ENCODE results near the gene SYT9. TPM values are rescaled to one million over a fixed set of nuclear protein-coding genes. Genes with fewer than 3 reads are reported as not detected.

Gene SYT9
- total and polyA plus RNA-seq, 2 of the 4 experiments (the other 2 are of a cell fraction), result not detected

GRCh38 chr11:7484645-7485044 lies 232.9 kb downstream of the SYT9 start:
- Histone ChIP-seq H3K4me2 (ENCODE audit: low read depth, low read length) (no peak overlapping the region), H3K9me1 (ENCODE audit: insufficient read depth, low read length) (no peaks in the 10 kb centered on the region), H4K20me1 (ENCODE audit: insufficient read depth, low read length) (no peaks in the 10 kb centered on the region), H3K4me3 (ENCODE audit: insufficient read depth, low read depth, low read length) (no peak overlapping the region), H3K18ac (ENCODE audit: low read depth, low read length) (no peak overlapping the region), H3K9me3 (ENCODE audit: control insufficient read depth, insufficient read depth, low read length) (no peaks in the 10 kb centered on the region), H3K79me1 (ENCODE audit: low read depth in 1 of 2, low read length in 2 of 2) (no peaks in the 10 kb centered on the region), H3K14ac (replicated peaks; ENCODE audit: low read depth, low read length) (no peak overlapping the region), H3K56ac (ENCODE audit: extremely low read depth, insufficient read depth, low read length) (no peak overlapping the region), H3K9ac (ENCODE audit: low read depth, low read length) (no peak overlapping the region), H3K4me1 (ENCODE audit: control insufficient read depth, insufficient read depth, low read length) (no peaks in the 10 kb centered on the region), H4K8ac (ENCODE audit: low read depth in 2 of 2, low read length in 2 of 2) (no peak overlapping the region), H3K4ac (ENCODE audit: low read depth, low read length) (no peak overlapping the region), H3K27me3 (ENCODE audit: control insufficient read depth, insufficient read depth, low read length) (peaks cover 3% of the 10 kb centered on the region; the same call in 1 of the 2 replicates), H2BK5ac (ENCODE audit: low read depth, low read length, poor library complexity, severe bottlenecking) (no peak overlapping the region), H2BK15ac (ENCODE audit: low read depth, low read length) (no peak overlapping the region), H4K91ac (ENCODE audit: insufficient read depth, low read depth, low read length) (no peak overlapping the region), H2AK5ac (ENCODE audit: low read depth, low read length) (no peak overlapping the region), H3K23ac (ENCODE audit: low read depth, low read length) (no peak overlapping the region), H2BK120ac (ENCODE audit: low read depth, low read length) (no peak overlapping the region), H4K5ac (ENCODE audit: low read depth, low read length) (no peak overlapping the region), H2AK9ac (replicated peaks; ENCODE audit: low read depth, low read length, poor library complexity) (no peak overlapping the region), H2AFZ (replicated peaks; ENCODE audit: low read length, poor library complexity) (no peak overlapping the region), H3K27ac (ENCODE audit: insufficient read depth, low read length) (no peak overlapping the region), H3K36me3 (ENCODE audit: control insufficient read depth, insufficient read depth, low read length) (no peaks in the 10 kb centered on the region), H2BK20ac (ENCODE audit: low read depth, low read length) (no peak overlapping the region)
- in situ Hi-C loops (cut with MboI; ENCODE audit: low sequenced_read_pairs) (no loop called here), intact Hi-C loops (cut with micrococcal nuclease) (no loop called here), dilution Hi-C loops (cut with HindIII; ENCODE audit: low sequenced_read_pairs, unreplicated experiment) (no loop called here)
- no peak for TF ChIP-seq CHD1 (IDR thresholded peaks at IDR 0.05; ENCODE audit: low read depth, low read length)
- TF ChIP-seq SMC3 (IDR thresholded peaks at IDR 0.05; ENCODE audit: low read depth, low read length), result no peak
- no peak for TF ChIP-seq MXI1 (IDR thresholded peaks at IDR 0.05; ENCODE audit: borderline replicate concordance, low read depth, low read length)
- TF ChIP-seq MAFK (IDR thresholded peaks at IDR 0.05; ENCODE audit: low read depth, low read length), result no peak
- no peak for TF ChIP-seq NFE2L2 (IDR thresholded peaks at IDR 0.05; ENCODE audit: low read depth, low read length)
- TF ChIP-seq RCOR1 (IDR thresholded peaks at IDR 0.05; ENCODE audit: insufficient replicate concordance, low read length), result no peak
- TF ChIP-seq RAD21 (IDR thresholded peaks at IDR 0.05; ENCODE audit: low read length), result no peak
- TF ChIP-seq MAZ (IDR thresholded peaks at IDR 0.05; ENCODE audit: borderline replicate concordance, low read depth, low read length), result no peak
- TF ChIP-seq CTCF (conservative IDR thresholded peaks at IDR 0.05; ENCODE audit: low read depth, low read length), result no peak
- no peak for TF ChIP-seq CEBPB (IDR thresholded peaks at IDR 0.05; ENCODE audit: low read depth, low read length)
- no peak for TF ChIP-seq BHLHE40 (IDR thresholded peaks at IDR 0.05; ENCODE audit: low read depth, low read length)
- no peak for TF ChIP-seq USF2 (IDR thresholded peaks at IDR 0.05; ENCODE audit: low read depth, low read length)
- no peak for TF ChIP-seq FOS (IDR thresholded peaks at IDR 0.05; ENCODE audit: low read depth, low read length)
- no peak for TF ChIP-seq RFX5 (IDR thresholded peaks at IDR 0.05; ENCODE audit: low read depth, low read length)
- no peak for TF ChIP-seq POLR2A (IDR thresholded peaks at IDR 0.05; ENCODE audit: low read depth, low read length)
- TF ChIP-seq ELK1 (IDR thresholded peaks at IDR 0.05; ENCODE audit: borderline replicate concordance, low read depth, low read length), result no peak
- no TSS peak for BruUV-seq (replicated peaks)
- CTCF ChIA-PET, result no interaction called here
- POLR2A ChIA-PET (ENCODE audit: unreplicated experiment), result no interaction called here
- no CpG with 5 or more reads among the region's 3 CpGs for WGBS, 2 experiments (ENCODE audit: extremely low coverage in 2 of 2, insufficient read length in 1 of 2)
- DNase-seq (no peak), ATAC-seq (ENCODE audit: low read depth) (no peak)
